ENCODE measurements around the gene KLHL17.

The KLHL17 gene

DNA sequence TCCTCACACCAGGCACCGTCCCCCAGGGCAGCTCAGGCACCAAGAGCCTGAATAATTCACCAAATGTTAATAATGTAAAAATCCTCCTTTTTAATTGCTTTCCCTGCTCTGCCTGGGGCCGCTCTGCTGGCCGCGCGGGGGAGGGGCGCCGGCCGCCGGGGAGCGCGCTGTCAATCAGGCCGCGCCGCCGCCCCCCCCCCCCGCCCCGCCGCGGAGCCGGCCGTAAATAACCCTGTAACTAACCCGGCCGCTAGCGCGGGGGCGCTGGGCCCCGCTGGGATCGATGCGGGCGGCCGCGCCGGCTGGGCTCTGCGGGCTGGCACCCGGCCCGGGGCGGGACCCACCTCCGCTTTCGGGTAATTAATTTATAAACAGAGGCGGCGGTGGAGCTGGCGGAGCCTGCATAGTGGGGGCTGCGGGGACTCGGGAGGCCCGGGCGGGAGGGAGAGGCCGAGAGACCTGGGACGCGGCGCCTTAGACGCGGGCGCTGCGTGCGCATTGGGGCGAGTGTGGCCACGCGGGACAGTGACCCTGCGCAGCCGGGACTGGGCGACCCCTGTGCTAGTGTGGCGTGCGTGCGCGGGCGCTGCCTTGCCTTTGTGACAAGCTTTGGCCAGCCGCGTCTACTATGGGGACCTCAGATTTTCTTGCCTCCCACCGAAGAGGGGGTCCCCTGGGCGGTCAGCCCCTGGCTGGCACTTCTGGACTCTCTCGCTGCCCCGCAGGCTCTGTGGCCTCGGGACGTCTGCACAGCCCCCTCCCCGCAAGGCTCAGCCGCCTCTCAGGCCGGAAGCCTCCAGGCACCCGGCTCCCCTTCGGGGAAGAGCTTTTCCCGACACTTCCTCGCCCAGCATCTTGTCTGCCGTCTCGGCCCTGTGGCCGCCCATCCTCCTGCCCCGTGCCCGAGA, 20.0 kb upstream of the KLHL17 start:
- Histone ChIP-seq H3K36me3 (peaks cover 0 to 18% (median 6%) of the 10 kb centered on the region in 3 donors), H3K4me3 (peak overlapping the region; percentile 43 to 57), H3K27me3 (peaks cover 0 to 75% of the 10 kb centered on the region in 2 donors), H3K27ac (peak overlapping the region; percentile 46 to 71), H3K4me1 (peaks cover 0 to 44% (median 33%) of the 10 kb centered on the region in 4 donors), H3K9me3 (no peaks in the 10 kb centered on the region)
- intact Hi-C loops (cut with DNase I; ENCODE audit: low total_unique reads), result no loop called here
- DNase-seq, result peak; percentile 49 to 85
- TF ChIP-seq, protein P1, sequence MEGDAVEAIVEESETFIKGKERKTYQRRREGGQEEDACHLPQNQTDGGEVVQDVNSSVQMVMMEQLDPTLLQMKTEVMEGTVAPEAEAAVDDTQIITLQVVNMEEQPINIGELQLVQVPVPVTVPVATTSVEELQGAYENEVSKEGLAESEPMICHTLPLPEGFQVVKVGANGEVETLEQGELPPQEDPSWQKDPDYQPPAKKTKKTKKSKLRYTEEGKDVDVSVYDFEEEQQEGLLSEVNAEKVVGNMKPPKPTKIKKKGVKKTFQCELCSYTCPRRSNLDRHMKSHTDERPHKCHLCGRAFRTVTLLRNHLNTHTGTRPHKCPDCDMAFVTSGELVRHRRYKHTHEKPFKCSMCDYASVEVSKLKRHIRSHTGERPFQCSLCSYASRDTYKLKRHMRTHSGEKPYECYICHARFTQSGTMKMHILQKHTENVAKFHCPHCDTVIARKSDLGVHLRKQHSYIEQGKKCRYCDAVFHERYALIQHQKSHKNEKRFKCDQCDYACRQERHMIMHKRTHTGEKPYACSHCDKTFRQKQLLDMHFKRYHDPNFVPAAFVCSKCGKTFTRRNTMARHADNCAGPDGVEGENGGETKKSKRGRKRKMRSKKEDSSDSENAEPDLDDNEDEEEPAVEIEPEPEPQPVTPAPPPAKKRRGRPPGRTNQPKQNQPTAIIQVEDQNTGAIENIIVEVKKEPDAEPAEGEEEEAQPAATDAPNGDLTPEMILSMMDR (IDR thresholded peaks at IDR 0.05), result no peak

DNA sequence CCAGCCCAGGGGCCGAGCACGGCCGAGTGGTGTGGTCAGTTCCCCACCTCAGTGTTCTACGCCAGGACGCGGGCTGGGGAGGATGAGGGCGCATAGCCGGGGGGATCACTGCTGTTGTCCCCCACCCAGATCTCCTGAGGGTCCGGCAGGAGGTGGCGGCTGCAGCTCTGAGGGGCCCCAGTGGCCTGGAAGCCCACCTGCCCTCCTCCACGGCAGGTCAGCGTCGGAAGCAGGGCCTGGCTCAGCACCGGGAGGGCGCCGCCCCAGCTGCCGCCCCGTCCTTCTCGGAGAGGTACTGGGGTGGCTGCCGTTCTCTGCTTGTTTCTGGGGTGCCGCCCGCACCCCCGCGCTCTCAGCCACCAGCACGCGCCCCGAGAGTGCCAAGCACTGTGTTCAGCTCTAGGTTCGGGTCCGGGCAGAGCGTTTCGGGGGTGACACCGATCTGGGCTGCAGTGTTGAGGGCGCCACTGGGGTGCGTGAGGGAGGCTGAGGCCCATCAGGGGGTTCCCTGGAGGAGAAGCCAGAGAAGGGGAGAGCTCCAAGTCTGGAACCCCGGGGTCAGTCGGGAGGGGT, 19.3 kb upstream of the KLHL17 start:
- TF ChIP-seq, protein P1 (IDR thresholded peaks at IDR 0.05), result no peak
- Histone ChIP-seq H3K9me3 (no peaks in the 10 kb centered on the region), H3K4me3 (peak overlapping the region; percentile 43 to 57), H3K27me3 (peaks cover 0 to 68% of the 10 kb centered on the region in 2 donors), H3K36me3 (peaks cover under 1 to 25% (median 12%) of the 10 kb centered on the region in 3 donors), H3K4me1 (peaks cover 0 to 37% (median 33%) of the 10 kb centered on the region in 4 donors), H3K27ac (peak overlapping the region; percentile 46 to 71)
- no peak for DNase-seq
- intact Hi-C loops (cut with DNase I; ENCODE audit: low total_unique reads), result no loop called here

DNA sequence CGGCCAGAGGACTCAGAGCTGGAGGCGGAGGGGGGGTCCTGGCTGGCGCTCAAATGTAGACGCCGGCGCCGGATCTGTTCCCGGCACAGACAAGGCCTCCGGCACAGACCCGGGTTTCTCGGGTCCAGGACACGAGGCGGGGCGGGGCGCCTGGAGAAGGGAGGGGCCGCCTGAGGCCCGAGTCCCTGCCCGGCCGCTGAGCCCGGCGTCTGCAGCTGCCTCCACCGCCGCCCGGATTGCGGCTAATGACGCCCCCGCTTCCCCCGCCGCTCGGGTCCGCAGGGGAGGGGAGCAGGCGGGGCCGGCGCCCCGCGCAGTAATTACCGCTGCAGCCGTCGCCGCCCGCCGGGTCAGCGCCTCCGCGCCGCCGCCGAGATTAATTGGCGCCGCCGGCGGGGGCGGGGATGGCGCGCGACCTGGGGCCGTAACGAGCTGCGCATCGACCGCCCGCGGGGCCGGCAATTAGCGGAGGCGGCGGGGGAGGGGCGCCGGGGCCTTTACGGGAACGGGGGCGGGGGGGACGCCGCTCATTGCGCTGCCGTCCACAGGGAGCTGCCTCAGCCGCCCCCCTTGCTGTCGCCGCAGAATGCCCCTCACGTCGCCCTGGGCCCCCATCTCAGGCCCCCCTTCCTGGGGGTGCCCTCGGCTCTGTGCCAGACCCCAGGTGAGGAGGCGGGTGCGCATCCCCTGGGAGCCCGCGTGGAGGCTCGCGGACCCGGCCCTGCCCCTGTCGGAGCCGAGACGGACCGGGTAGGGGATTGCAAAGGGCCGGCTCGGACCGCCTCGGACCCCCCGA, 18.6 kb upstream of the KLHL17 start:
- DNase-seq, result peak; percentile 71 to 89
- Histone ChIP-seq H3K27ac (peak overlapping the region; percentile 46 to 71), H3K36me3 (peaks cover 7 to 32% (median 18%) of the 10 kb centered on the region in 3 donors), H3K4me3 (peak overlapping the region; percentile 43 to 57), H3K27me3 (peaks cover 0 to 61% of the 10 kb centered on the region in 2 donors), H3K4me1 (peaks cover 0 to 37% (median 33%) of the 10 kb centered on the region in 4 donors), H3K9me3 (no peaks in the 10 kb centered on the region)
- intact Hi-C loops (cut with DNase I; ENCODE audit: low total_unique reads), result no loop called here
- TF ChIP-seq, protein P1 (IDR thresholded peaks at IDR 0.05), result no peak

DNA sequence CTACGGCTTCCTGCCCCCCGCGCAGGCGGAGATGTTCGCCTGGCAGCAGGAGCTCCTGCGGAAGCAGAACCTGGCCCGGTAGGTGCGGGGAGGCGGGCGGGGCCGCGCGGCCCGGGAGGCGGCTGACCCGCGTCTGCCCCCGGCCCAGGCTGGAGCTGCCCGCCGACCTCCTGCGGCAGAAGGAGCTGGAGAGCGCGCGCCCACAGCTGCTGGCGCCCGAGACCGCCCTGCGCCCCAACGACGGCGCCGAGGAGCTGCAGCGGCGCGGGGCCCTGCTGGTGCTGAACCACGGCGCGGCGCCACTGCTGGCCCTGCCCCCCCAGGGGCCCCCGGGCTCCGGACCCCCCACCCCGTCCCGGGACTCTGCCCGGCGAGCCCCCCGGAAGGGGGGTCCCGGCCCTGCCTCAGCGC, 18.0 kb upstream of the KLHL17 start:
- Histone ChIP-seq H3K9me3 (no peaks in the 10 kb centered on the region), H3K36me3 (peaks cover 8 to 38% (median 24%) of the 10 kb centered on the region in 3 donors), H3K27me3 (peaks cover 0 to 55% of the 10 kb centered on the region in 2 donors), H3K4me3 (peak overlapping the region; percentile 43 to 57), H3K4me1 (peaks cover 0 to 37% (median 33%) of the 10 kb centered on the region in 4 donors), H3K27ac (peak overlapping the region; percentile 26 to 71)
- TF ChIP-seq, protein P1 (IDR thresholded peaks at IDR 0.05), result no peak
- DNase-seq, result no peak
- intact Hi-C loops (cut with DNase I; ENCODE audit: low total_unique reads), result no loop called here

DNA sequence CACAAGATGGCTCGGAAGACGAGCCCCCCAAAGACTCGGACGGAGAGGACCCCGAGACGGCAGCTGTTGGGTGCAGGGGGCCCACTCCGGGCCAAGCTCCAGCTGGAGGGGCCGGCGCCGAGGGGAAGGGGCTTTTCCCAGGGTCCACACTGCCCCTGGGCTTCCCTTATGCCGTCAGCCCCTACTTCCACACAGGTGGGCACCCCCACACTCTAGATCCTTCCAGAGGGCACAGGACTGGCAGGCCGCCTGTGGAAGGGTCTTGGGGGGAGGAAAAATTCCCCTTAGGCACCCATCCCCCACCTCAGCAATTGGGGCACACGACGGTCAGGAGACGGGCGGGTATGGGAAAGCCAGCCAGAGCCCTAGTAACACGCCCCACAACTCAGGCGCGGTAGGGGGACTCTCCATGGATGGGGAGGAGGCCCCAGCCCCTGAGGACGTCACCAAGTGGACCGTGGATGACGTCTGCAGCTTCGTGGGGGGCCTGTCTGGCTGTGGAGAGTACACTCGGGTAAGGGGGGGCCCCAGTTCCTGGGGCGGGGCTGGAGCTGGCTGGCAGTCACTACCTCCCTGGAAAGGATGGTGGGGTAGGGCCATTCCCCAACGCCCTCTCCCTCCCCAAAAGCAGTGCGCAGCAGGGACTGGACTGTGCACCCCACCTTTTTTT, 17.4 kb upstream of the KLHL17 start:
- TF ChIP-seq, protein P1 (IDR thresholded peaks at IDR 0.05), result no peak
- DNase-seq, result no peak
- H3K27me3 ChIP-seq, result peaks cover 0 to 49% of the 10 kb centered on the region in 2 donors
- peaks cover 0 to 37% (median 33%) of the 10 kb centered on the region in 4 donors for H3K4me1 ChIP-seq
- peak overlapping the region in 1 of 2 donors; percentile 71 for H3K27ac ChIP-seq
- peaks cover 14 to 44% (median 30%) of the 10 kb centered on the region in 3 donors for H3K36me3 ChIP-seq
- no peaks in the 10 kb centered on the region for H3K9me3 ChIP-seq
- intact Hi-C loops (cut with DNase I; ENCODE audit: low total_unique reads), result no loop called here
- H3K4me3 ChIP-seq, result no peak overlapping the region

All from tibial artery (tissue), 4 donors.